Mesenchymal stem cell (in vitro differentiated cells and primary cell): Measurements from ENCODE around the gene EIF1B.

Experiments
- DNase-seq: peaks from one replicate; pipeline ENCODE4 v3.0.0-alpha.2; 2013
- H2AFZ ChIP-seq: one replicate; pipeline ENCODE4 v1.6.1; 2013; ENCODE audit warnings: low read depth, mild to moderate bottlenecking, control low read depth, inconsistent platforms, low read length, moderate library complexity
- H2AK5ac ChIP-seq: 2 replicates; pipeline ENCODE4 v1.6.1; 2013; ENCODE audit warnings: low read length, moderate library complexity, mild to moderate bottlenecking, inconsistent platforms; ENCODE audit not compliant: severe bottlenecking
- H2BK120ac ChIP-seq: one replicate; pipeline ENCODE4 v1.6.1; 2013; ENCODE audit warnings: low read depth, mild to moderate bottlenecking, inconsistent platforms, low read length, moderate library complexity
- H2BK12ac ChIP-seq, 2 experiments: one replicate each; pipeline ENCODE4 v1.6.1; 2013; ENCODE audit warnings: inconsistent platforms in 2 of 2, low read length in 2 of 2, mild to moderate bottlenecking in 2 of 2, moderate library complexity in 2 of 2, control low read depth in 1 of 2
- H2BK15ac ChIP-seq: one replicate; pipeline ENCODE4 v1.6.1; 2013; ENCODE audit warnings: mild to moderate bottlenecking, low read depth, inconsistent platforms; ENCODE audit not compliant: poor library complexity, severe bottlenecking
- H2BK5ac ChIP-seq: 2 replicates; pipeline ENCODE4 v1.6.1; 2013; ENCODE audit warnings: low read depth, mild to moderate bottlenecking, low read length, control low read depth, inconsistent platforms; ENCODE audit not compliant: poor library complexity, severe bottlenecking
- H3K14ac ChIP-seq, 2 experiments: one replicate each; pipeline ENCODE4 v1.6.1; 2013; ENCODE audit warnings: inconsistent platforms in 2 of 2, low read length in 2 of 2, control low read depth in 1 of 2, mild to moderate bottlenecking in 1 of 2, moderate library complexity in 1 of 2
- H3K18ac ChIP-seq, 2 experiments: one replicate each; pipeline ENCODE4 v1.6.1; 2013; ENCODE audit warnings: inconsistent platforms in 2 of 2, low read length in 2 of 2, control low read depth in 1 of 2, low read depth in 1 of 2, mild to moderate bottlenecking in 1 of 2
- H3K23ac ChIP-seq, 2 experiments: one replicate each; pipeline ENCODE4 v1.6.1; 2013; ENCODE audit warnings: inconsistent platforms in 2 of 2, low read length in 2 of 2, mild to moderate bottlenecking in 2 of 2, moderate library complexity in 2 of 2, control low read depth in 1 of 2
- H3K27ac ChIP-seq: 2 replicates; pipeline ENCODE4 v1.5.1; 2013; ENCODE audit warnings: mild to moderate bottlenecking, moderate library complexity, low read length, control low read depth, inconsistent platforms; ENCODE audit not compliant: poor library complexity, severe bottlenecking
- H3K27me3 ChIP-seq, 2 experiments: 2 replicates each; pipeline versions ENCODE4 v1.6.1 to v1.7.0; 2013; ENCODE audit warnings: low read length in 2 of 2, mild to moderate bottlenecking in 2 of 2, moderate library complexity in 2 of 2, control low read depth in 1 of 2, inconsistent platforms in 1 of 2; ENCODE audit not compliant: control insufficient read depth in 1 of 2, insufficient read depth in 1 of 2
- H3K36me3 ChIP-seq, 2 experiments: 2 replicates each; pipeline versions ENCODE4 v1.6.1 to v1.7.0; 2013; ENCODE audit warnings: low read length in 2 of 2, control low read depth in 1 of 2, inconsistent platforms in 1 of 2, low read depth in 1 of 2, mild to moderate bottlenecking in 1 of 2; ENCODE audit not compliant: insufficient read depth in 2 of 2, control insufficient read depth in 1 of 2
- H3K4ac ChIP-seq, 2 experiments: one replicate each; pipeline ENCODE4 v1.6.1; 2013; ENCODE audit warnings: inconsistent platforms in 2 of 2, low read length in 2 of 2, mild to moderate bottlenecking in 2 of 2, moderate library complexity in 2 of 2, control low read depth in 1 of 2, low read depth in 1 of 2
- H3K4me1 ChIP-seq: 2 replicates; pipeline ENCODE4 v1.6.1; 2013; ENCODE audit warnings: low read depth, low read length, control low read depth; ENCODE audit not compliant: control insufficient read depth, insufficient read depth
- H3K4me2 ChIP-seq: 2 replicates; pipeline ENCODE4 v1.6.1; 2013; ENCODE audit warnings: low read length, mild to moderate bottlenecking, inconsistent platforms; ENCODE audit not compliant: poor library complexity, severe bottlenecking
- H3K4me3 ChIP-seq, 2 experiments: 2 replicates each; pipeline versions ENCODE4 v1.5.1 to v1.7.0; 2013; ENCODE audit warnings: low read length in 2 of 2, mild to moderate bottlenecking in 2 of 2, control low read depth in 1 of 2, low read depth in 1 of 2; ENCODE audit not compliant: insufficient read depth in 1 of 2
- H3K79me1 ChIP-seq: replicated peaks from 2 replicates; pipeline ENCODE4 v1.6.1; 2013; ENCODE audit warnings: mild to moderate bottlenecking, control low read depth, low read length, inconsistent platforms; ENCODE audit not compliant: poor library complexity, severe bottlenecking
- H3K9ac ChIP-seq: 2 replicates; pipeline ENCODE4 v1.7.0; 2013; ENCODE audit warnings: mild to moderate bottlenecking, low read length, moderate library complexity
- H3K9me3 ChIP-seq: 2 replicates; pipeline ENCODE4 v1.7.0; 2013; ENCODE audit warnings: mild to moderate bottlenecking, low read length; ENCODE audit not compliant: control insufficient read depth
- H4K8ac ChIP-seq: one replicate; pipeline ENCODE4 v1.6.1; 2013; ENCODE audit warnings: inconsistent platforms, mild to moderate bottlenecking, low read length, moderate library complexity
- H4K91ac ChIP-seq: one replicate; pipeline ENCODE4 v1.6.1; 2013; ENCODE audit warnings: mild to moderate bottlenecking, low read length, inconsistent platforms
- WGBS: methylation state at CpG from one replicate; pipeline ENCODE4 v1.1.7; 2013; ENCODE audit warnings: mixed read lengths; 5-methylcytosine and 5-hydroxymethylcytosine counted together

The EIF1B gene

DNA sequence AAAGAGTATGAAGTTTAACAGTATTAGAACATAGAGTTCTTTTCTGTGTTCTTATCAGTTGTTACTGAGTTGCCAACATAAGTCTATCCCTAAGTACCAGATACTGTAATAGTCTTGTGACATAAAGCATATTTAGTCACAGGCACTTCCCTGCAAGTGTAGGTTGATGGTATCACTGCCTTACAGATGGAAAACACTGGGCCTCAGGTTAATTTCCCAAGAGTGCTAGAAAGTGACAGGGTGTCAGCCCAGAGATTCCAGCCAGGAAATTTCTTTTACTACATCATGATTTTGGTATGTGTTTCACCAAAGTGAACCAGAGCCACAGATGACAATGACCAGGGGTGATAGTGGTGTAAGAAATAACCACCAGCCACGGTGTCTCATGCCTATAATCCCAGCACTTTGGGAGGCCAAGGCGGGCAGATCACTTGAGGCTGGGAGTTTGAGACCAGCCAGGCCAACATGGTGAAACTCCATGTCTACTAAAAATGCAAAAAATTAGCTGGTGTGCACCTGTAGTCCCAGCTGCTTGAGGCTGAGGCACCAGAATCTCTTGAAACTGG, 3.2 kb downstream of the EIF1B start:
- no peak overlapping the region for H3K18ac ChIP-seq
- no peak overlapping the region for H2BK12ac ChIP-seq
- no peak overlapping the region for H3K23ac ChIP-seq
- peak overlapping the region; percentile 99 for H3K9ac ChIP-seq
- H3K14ac ChIP-seq: no peak overlapping the region
- no peak overlapping the region for H2BK120ac ChIP-seq
- H4K91ac ChIP-seq: no peak overlapping the region
- H2AFZ ChIP-seq: no peak overlapping the region
- no peak overlapping the region for H2BK15ac ChIP-seq
- H3K27ac ChIP-seq: no peak overlapping the region
- 94% methylated on average over 2 of the region's 2 CpGs for WGBS
- H3K4me1 ChIP-seq: peaks cover 6% of the 10 kb centered on the region
- H2AK5ac ChIP-seq: no peak overlapping the region
- H3K27me3 ChIP-seq: no peaks in the 10 kb centered on the region
- peak overlapping the region in 1 of 2 experiments; percentile 12 for H3K4ac ChIP-seq
- H4K8ac ChIP-seq: no peak overlapping the region
- H3K79me1 ChIP-seq: peaks cover 4% of the 10 kb centered on the region
- H2BK5ac ChIP-seq: no peak overlapping the region
- peak overlapping the region in 1 of 2 experiments; percentile 4 for H3K4me3 ChIP-seq
- H3K4me2 ChIP-seq: no peak overlapping the region
- peak; percentile 65 for DNase-seq
- peaks cover 10 to 47% of the 10 kb centered on the region in 2 experiments for H3K36me3 ChIP-seq
- no peaks in the 10 kb centered on the region for H3K9me3 ChIP-seq

GRCh38 chr3:40313975-40314860, 4.7 kb downstream of the EIF1B start:
- no peak overlapping the region for H2AFZ ChIP-seq
- no peak overlapping the region for H3K14ac ChIP-seq
- H3K23ac ChIP-seq: no peak overlapping the region
- no peak overlapping the region for H3K4ac ChIP-seq
- H4K91ac ChIP-seq: no peak overlapping the region
- H3K4me3 ChIP-seq: no peak overlapping the region
- H3K27ac ChIP-seq: no peak overlapping the region
- no peak overlapping the region for H2BK5ac ChIP-seq
- DNase-seq: no peak
- no peak overlapping the region for H3K4me2 ChIP-seq
- no peak overlapping the region for H2BK120ac ChIP-seq
- peaks cover 3% of the 10 kb centered on the region for H3K4me1 ChIP-seq
- no peak overlapping the region for H2BK12ac ChIP-seq
- H3K27me3 ChIP-seq: no peaks in the 10 kb centered on the region
- H3K9ac ChIP-seq: no peak overlapping the region
- H2BK15ac ChIP-seq: no peak overlapping the region
- H2AK5ac ChIP-seq: no peak overlapping the region
- peaks cover 10 to 47% of the 10 kb centered on the region in 2 experiments for H3K36me3 ChIP-seq
- WGBS: 92% methylated on average over 7 of the region's 8 CpGs
- H3K9me3 ChIP-seq: no peaks in the 10 kb centered on the region
- no peak overlapping the region for H4K8ac ChIP-seq
- peaks cover 4% of the 10 kb centered on the region for H3K79me1 ChIP-seq
- no peak overlapping the region for H3K18ac ChIP-seq

GRCh38 chr3:40317061-40317855, 7.8 kb downstream of the EIF1B start:
- H2AK5ac ChIP-seq: no peak overlapping the region
- 48% methylated on average over 4 of the region's 6 CpGs for WGBS

GRCh38 chr3:40321818-40322217, 12.3 kb downstream of the EIF1B start:
- H3K4ac ChIP-seq: no peak overlapping the region
- no peak overlapping the region for H3K9ac ChIP-seq
- no peak overlapping the region for H3K4me2 ChIP-seq
- H4K91ac ChIP-seq: no peak overlapping the region
- H2AK5ac ChIP-seq: no peak overlapping the region
- no peak overlapping the region for H2BK15ac ChIP-seq
- 79% methylated on average over 2 of the region's 2 CpGs for WGBS
- H3K4me1 ChIP-seq: no peaks in the 10 kb centered on the region
- no peak overlapping the region for H4K8ac ChIP-seq
- H2BK120ac ChIP-seq: no peak overlapping the region
- H3K4me3 ChIP-seq: no peak overlapping the region
- H2BK12ac ChIP-seq: no peak overlapping the region
- no peak for DNase-seq
- H3K79me1 ChIP-seq: no peaks in the 10 kb centered on the region
- no peaks in the 10 kb centered on the region for H3K36me3 ChIP-seq
- no peak overlapping the region for H3K18ac ChIP-seq
- H2BK5ac ChIP-seq: no peak overlapping the region
- H3K14ac ChIP-seq: no peak overlapping the region
- no peak overlapping the region for H3K27ac ChIP-seq
- H3K23ac ChIP-seq: no peak overlapping the region
- H2AFZ ChIP-seq: no peak overlapping the region
- no peaks in the 10 kb centered on the region for H3K9me3 ChIP-seq
- H3K27me3 ChIP-seq: peaks cover 0 to 3% of the 10 kb centered on the region in 2 experiments

More at GRCh38 chr3:40317061-40317855, 7.8 kb downstream of the EIF1B start:
- H3K27me3 ChIP-seq: no peaks in the 10 kb centered on the region
- H3K4me2 ChIP-seq: no peak overlapping the region
- no peak overlapping the region for H4K8ac ChIP-seq
- DNase-seq: peak; percentile 76
- no peak overlapping the region for H2AFZ ChIP-seq
- H3K23ac ChIP-seq: no peak overlapping the region
- no peak overlapping the region for H3K18ac ChIP-seq
- no peak overlapping the region for H3K9ac ChIP-seq
- H4K91ac ChIP-seq: no peak overlapping the region
- no peak overlapping the region for H2BK120ac ChIP-seq
- H2BK5ac ChIP-seq: no peak overlapping the region
- H3K4me1 ChIP-seq: peaks cover 3% of the 10 kb centered on the region
- peaks cover 10 to 32% of the 10 kb centered on the region in 2 experiments for H3K36me3 ChIP-seq
- H3K4ac ChIP-seq: no peak overlapping the region
- no peak overlapping the region for H3K4me3 ChIP-seq
- no peak overlapping the region for H3K14ac ChIP-seq
- H2BK12ac ChIP-seq: no peak overlapping the region
- H3K79me1 ChIP-seq: peaks cover 4% of the 10 kb centered on the region
- no peaks in the 10 kb centered on the region for H3K9me3 ChIP-seq
- no peak overlapping the region for H3K27ac ChIP-seq
- H2BK15ac ChIP-seq: no peak overlapping the region
